GM19193 (cell line): ENCODE results near the gene TMEM115.

Source experiments
- POLR2A ChIP-seq: IDR thresholded peaks from 4 replicates; pipeline ENCODE4 v1.6.1; 2011; ENCODE audit not compliant: insufficient read depth, insufficient read length; ENCODE audit errors: extremely low read depth

The TMEM115 gene

GRCh38 chr3:50365080-50365841 lies 5.9 kb upstream of the TMEM115 start:
- TF ChIP-seq POLR2A: no peak

- TF ChIP-seq POLR2A: no peak
Measured at GRCh38 chr3:50364573-50365079, 5.3 kb upstream of the TMEM115 start.

GRCh38 chr3:50359760-50360110 lies 414 bp upstream of the TMEM115 start:
- no peak for TF ChIP-seq POLR2A

GRCh38 chr3:50358355-50358910 lies 888 bp downstream of the TMEM115 start:
- no peak for TF ChIP-seq POLR2A

- no peak for TF ChIP-seq POLR2A
Measured at GRCh38 chr3:50357481-50357880, 1.8 kb downstream of the TMEM115 start.

GRCh38 chr3:50356553-50356952 lies 2.8 kb downstream of the TMEM115 start:
- no peak for TF ChIP-seq POLR2A

GRCh38 chr3:50355829-50356552 lies 3.3 kb downstream of the TMEM115 start:
- TF ChIP-seq POLR2A: no peak

- TF ChIP-seq POLR2A: no peak
Measured at GRCh38 chr3:50354850-50355249, 4.5 kb downstream of the TMEM115 start.

- no peak for TF ChIP-seq POLR2A
Measured at GRCh38 chr3:50354186-50354764, 5.0 kb downstream of the TMEM115 start.

GRCh38 chr3:50353245-50354004 lies 5.9 kb downstream of the TMEM115 start:
- no peak for TF ChIP-seq POLR2A

GRCh38 chr3:50352781-50353180 lies 6.5 kb downstream of the TMEM115 start:
- no peak for TF ChIP-seq POLR2A

- TF ChIP-seq POLR2A: no peak
Measured at GRCh38 chr3:50351323-50351697, 8.0 kb downstream of the TMEM115 start.

- peak; percentile 96 for TF ChIP-seq POLR2A
Measured at GRCh38 chr3:50350527-50351322, 8.6 kb downstream of the TMEM115 start, which contains the start of the genes CYB561D2 and NPRL2. Gene CYB561D2 (plus strand): TSS chr3:50350862. CDS start chr3:50351434, 572 bp downstream. Gene NPRL2 (minus strand): TSS chr3:50350775. CDS start chr3:50350652, 123 bp downstream.

GRCh38 chr3:50350213-50350526 lies 9.2 kb downstream of the TMEM115 start:
- TF ChIP-seq POLR2A: no peak
